ENCODE results near the gene VSIG4.
"Not testable (repeated sequence)": the region's sequence is repeated elsewhere in the genome, so short reads cannot be mapped to it uniquely, and the experiment has no call there.

VSIG4 gene

GRCh38 chrX:66039944-66040343 is at the start of gene VSIG4:
Gene VSIG4 (minus strand): TSS chrX:66040080. CDS start chrX:66039998, 82 bp downstream.
- Histone ChIP-seq H3K27me3 (no peaks in the 10 kb centered on the region), H3K9me3 (no peaks in the 10 kb centered on the region), H3K4me3 (peak within 1 kb of the TSS; percentile 14 to 16), H3K36me3 (no peaks in the 10 kb centered on the region), H3K4me1 (no peaks in the 10 kb centered on the region), H3K27ac (no peak within 1 kb of the TSS)
- intact Hi-C loops (cut with DNase I; ENCODE audit: low total_unique reads): loop anchor here (10.0 kb wide), 1 partner anchor 685 kb away; no protein-coding TSS in a partner anchor
- peak in 1 of 2 donors; percentile 54 for DNase-seq
- TF ChIP-seq CTCF (IDR thresholded peaks at IDR 0.05): no peak

- no peak for DNase-seq
- H3K36me3 ChIP-seq: no peaks in the 10 kb centered on the region
- no peaks in the 10 kb centered on the region for H3K9me3 ChIP-seq
- no peak overlapping the region for H3K4me3 ChIP-seq
- no peak for TF ChIP-seq CTCF (IDR thresholded peaks at IDR 0.05)
- no peak overlapping the region for H3K27ac ChIP-seq
- no peaks in the 10 kb centered on the region for H3K4me1 ChIP-seq
- intact Hi-C loops (cut with DNase I; ENCODE audit: low total_unique reads): no loop called here
- H3K27me3 ChIP-seq: no peaks in the 10 kb centered on the region
Measured at GRCh38 chrX:66076801-66077200, 36.9 kb upstream of the VSIG4 start.

GRCh38 chrX:66074920-66075879 is 35.3 kb upstream of the VSIG4 start:
- no peaks in the 10 kb centered on the region for H3K9me3 ChIP-seq
- no peak overlapping the region for H3K27ac ChIP-seq
- TF ChIP-seq CTCF (IDR thresholded peaks at IDR 0.05): no peak
- no peaks in the 10 kb centered on the region for H3K27me3 ChIP-seq
- no peaks in the 10 kb centered on the region for H3K36me3 ChIP-seq
- intact Hi-C loops (cut with DNase I; ENCODE audit: low total_unique reads): no loop called here
- H3K4me1 ChIP-seq: no peaks in the 10 kb centered on the region
- DNase-seq: peak; percentile 50 to 65
- H3K4me3 ChIP-seq: no peak overlapping the region

GRCh38 chrX:66071126-66071525 is 31.2 kb upstream of the VSIG4 start:
- Histone ChIP-seq H3K4me3 (no peak overlapping the region), H3K27me3 (no peaks in the 10 kb centered on the region), H3K9me3 (no peaks in the 10 kb centered on the region), H3K4me1 (no peaks in the 10 kb centered on the region), H3K36me3 (no peaks in the 10 kb centered on the region), H3K27ac (no peak overlapping the region)
- intact Hi-C loops (cut with DNase I; ENCODE audit: low total_unique reads): no loop called here
- no peak for TF ChIP-seq CTCF (IDR thresholded peaks at IDR 0.05)
- DNase-seq: no peak

GRCh38 chrX:66064261-66064660 is 24.4 kb upstream of the VSIG4 start:
- no peak for TF ChIP-seq CTCF (IDR thresholded peaks at IDR 0.05)
- DNase-seq: no peak
- no peaks in the 10 kb centered on the region for H3K9me3 ChIP-seq
- H3K4me1 ChIP-seq: no peaks in the 10 kb centered on the region
- intact Hi-C loops (cut with DNase I; ENCODE audit: low total_unique reads): no loop called here
- H3K27me3 ChIP-seq: no peaks in the 10 kb centered on the region
- H3K4me3 ChIP-seq: no peak overlapping the region
- H3K27ac ChIP-seq: no peak overlapping the region
- no peaks in the 10 kb centered on the region for H3K36me3 ChIP-seq

- H3K36me3 ChIP-seq; H3K27ac ChIP-seq; H3K4me3 ChIP-seq; intact Hi-C loops (cut with DNase I; ENCODE audit: low total_unique reads); DNase-seq; H3K27me3 ChIP-seq; H3K4me1 ChIP-seq; H3K9me3 ChIP-seq: not testable (repeated sequence)
Measured at GRCh38 chrX:66057019-66057418, 17.1 kb upstream of the VSIG4 start.

Data from tibial artery (tissue), 4 donors.